Heart left ventricle (tissue), 13 donors: ENCODE results near the gene ARAP1.

Experiments
- CTCF ChIP-seq, 12 donors: fragments of 200-600 bp; sonication (generic) in 4 of 12; IDR thresholded peaks; one replicate each; pipeline versions ENCODE4 v1.5.0 to v1.8.0; 2018 to 2022; ENCODE audit warnings: antibody characterized with exemption in 12 of 12, mild to moderate bottlenecking in 5 of 12
- POLR2A ChIP-seq, 2 donors: fragments of 450-650 bp; IDR thresholded peaks; one replicate each; pipeline ENCODE4 v1.6.1; 2017; ENCODE audit warnings: antibody characterized with exemption in 2 of 2, mild to moderate bottlenecking in 2 of 2, moderate library complexity in 2 of 2
- donor health status: ischemic (EF 13 %, LVEDD 7.1; RV severe dilation, severe dysfunction).
- donor health status: DM: no; HTN: yes; CAD: no.
- donor health status: DM: no; HTN: no; CAD: no.
- donor health status: ischemic (EF 25% LVEDD 6.9; RV normal size, moderate dysfunction).
- donor health status: ischemic (EF 25% LVEDD 5.7; RV mildly dilated, moderate dysfunction).
- donor health status: ischemic (EF 35%, LVEDD 5.7; RV mildly dilated, moderate dysfunction).
- donor health status: nonischemic (EF 11% LVEDD 7.7; RV severe dilation, severe dysfunction).
- donor health status: DM: yes; HTN: yes; CAD: no.
- donor health status: PGD.
- donor health status: ischemic (EF 29% LVEDD 5.4; RV normal size, mild dysfunction).
- donor health status: nonischemic (EF 23%, LVEDD 6.1; RV moderate dilation, normal function).

GRCh38 chr11:72682238-72682857, 69.9 kb downstream of the ARAP1 start:
- TF ChIP-seq CTCF (IDR thresholded peaks at IDR 0.05), result no peak
- TF ChIP-seq POLR2A (IDR thresholded peaks at IDR 0.05), result no peak
